Mucosa of stomach (tissue), 1 donor: ENCODE data around the gene MRPL10.

ENCODE experiments used
- H3K27me3 ChIP-seq: one replicate; pipeline ENCODE4 v1.7.0; 2013; ENCODE audit warnings: mild to moderate bottlenecking, low read length; ENCODE audit not compliant: control insufficient read depth, insufficient read depth
- H3K36me3 ChIP-seq: one replicate; pipeline ENCODE4 v1.7.0; 2013; ENCODE audit warnings: low read length; ENCODE audit not compliant: control insufficient read depth, insufficient read depth
- H3K4me1 ChIP-seq: one replicate; pipeline ENCODE4 v1.7.0; 2013; ENCODE audit warnings: mild to moderate bottlenecking, low read length; ENCODE audit not compliant: control insufficient read depth, insufficient read depth
- H3K4me3 ChIP-seq: one replicate; pipeline ENCODE4 v1.7.0; 2013; ENCODE audit warnings: low read length
- H3K9ac ChIP-seq: one replicate; pipeline ENCODE4 v1.7.0; 2013; ENCODE audit warnings: mild to moderate bottlenecking, low read length, moderate library complexity
- H3K9me3 ChIP-seq: one replicate; pipeline ENCODE4 v1.7.0; 2013; ENCODE audit warnings: mild to moderate bottlenecking, low read length, moderate library complexity; ENCODE audit not compliant: control insufficient read depth
- donor health status: Pancreatic carcinoma.

MRPL10 gene

DNA sequence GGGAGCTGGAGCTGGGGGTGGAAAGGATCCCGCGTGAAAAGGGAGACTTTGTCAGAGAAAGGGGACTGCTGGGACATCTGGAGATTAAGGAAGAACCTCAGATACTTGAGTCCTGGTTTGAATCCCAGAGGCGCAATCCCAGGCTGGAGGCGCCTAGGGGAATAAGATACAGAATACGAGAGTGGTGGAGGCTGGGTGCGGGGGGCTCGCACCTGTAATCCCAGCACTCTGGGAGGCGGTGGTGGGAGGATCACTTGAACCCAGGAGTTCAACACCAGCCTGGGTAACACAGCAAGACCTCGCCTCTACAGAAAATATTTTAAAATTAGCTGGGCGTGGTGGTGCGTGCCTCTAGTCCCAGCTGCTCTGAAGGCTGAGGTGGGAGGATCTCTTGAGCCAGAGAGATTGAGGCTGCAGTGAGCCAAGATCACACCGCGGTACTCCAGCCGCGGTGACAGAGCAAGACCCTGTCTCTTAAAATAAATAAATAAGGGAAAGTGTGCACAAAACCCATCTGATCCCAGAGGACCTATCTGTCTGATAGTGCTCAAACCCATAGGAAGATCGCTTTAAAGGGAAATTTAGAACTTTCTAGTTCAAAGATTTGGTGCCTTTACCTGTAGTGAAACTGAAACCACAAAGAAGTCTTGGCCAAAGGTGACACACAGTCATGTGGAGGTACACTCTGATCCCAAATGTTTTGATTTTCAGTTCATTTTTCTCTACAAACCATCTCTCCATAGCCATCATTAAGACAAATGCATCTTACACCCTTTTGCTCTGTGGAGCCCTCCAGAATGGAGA, 10.3 kb upstream of the MRPL10 start:
- H3K36me3 ChIP-seq, result no peaks in the 10 kb centered on the region
- peak overlapping the region; percentile 93 for H3K9ac ChIP-seq
- H3K27me3 ChIP-seq, result peaks cover 10% of the 10 kb centered on the region
- H3K4me3 ChIP-seq, result peak overlapping the region; percentile 96
- H3K4me1 ChIP-seq, result peaks cover 37% of the 10 kb centered on the region
- no peaks in the 10 kb centered on the region for H3K9me3 ChIP-seq

- peaks cover 37% of the 10 kb centered on the region for H3K4me1 ChIP-seq
- no peaks in the 10 kb centered on the region for H3K36me3 ChIP-seq
Observed at GRCh38 chr17:47840742-47841487, 9.6 kb upstream of the MRPL10 start, which contains the start of gene SCRN2. Gene SCRN2, minus strand, starts transcription at chr17:47841273. Its CDS starts 430 bp downstream, at chr17:47840843.

GRCh38 chr17:47840001-47840741, 8.8 kb upstream of the MRPL10 start:
- H3K9ac ChIP-seq, result peak overlapping the region; percentile 93
- H3K4me3 ChIP-seq, result peak overlapping the region; percentile 96
- no peaks in the 10 kb centered on the region for H3K9me3 ChIP-seq
- H3K4me1 ChIP-seq, result peaks cover 37% of the 10 kb centered on the region
- no peaks in the 10 kb centered on the region for H3K27me3 ChIP-seq
- no peaks in the 10 kb centered on the region for H3K36me3 ChIP-seq

More at GRCh38 chr17:47840742-47841487, 9.6 kb upstream of the MRPL10 start, which contains the start of gene SCRN2:
- Histone ChIP-seq H3K9me3 (no peaks in the 10 kb centered on the region), H3K9ac (peak within 1 kb of the TSS; percentile 93), H3K27me3 (peaks cover 2% of the 10 kb centered on the region), H3K4me3 (peak within 1 kb of the TSS; percentile 96)

GRCh38 chr17:47839071-47839470, 7.7 kb upstream of the MRPL10 start:
- Histone ChIP-seq H3K4me3 (no peak overlapping the region), H3K36me3 (no peaks in the 10 kb centered on the region), H3K4me1 (peaks cover 37% of the 10 kb centered on the region), H3K27me3 (no peaks in the 10 kb centered on the region), H3K9ac (no peak overlapping the region), H3K9me3 (no peaks in the 10 kb centered on the region)

GRCh38 chr17:47838636-47839035, 7.3 kb upstream of the MRPL10 start:
- H3K36me3 ChIP-seq, result no peaks in the 10 kb centered on the region
- no peaks in the 10 kb centered on the region for H3K27me3 ChIP-seq
- peaks cover 37% of the 10 kb centered on the region for H3K4me1 ChIP-seq
- H3K9me3 ChIP-seq, result no peaks in the 10 kb centered on the region
- no peak overlapping the region for H3K4me3 ChIP-seq
- H3K9ac ChIP-seq, result no peak overlapping the region

DNA sequence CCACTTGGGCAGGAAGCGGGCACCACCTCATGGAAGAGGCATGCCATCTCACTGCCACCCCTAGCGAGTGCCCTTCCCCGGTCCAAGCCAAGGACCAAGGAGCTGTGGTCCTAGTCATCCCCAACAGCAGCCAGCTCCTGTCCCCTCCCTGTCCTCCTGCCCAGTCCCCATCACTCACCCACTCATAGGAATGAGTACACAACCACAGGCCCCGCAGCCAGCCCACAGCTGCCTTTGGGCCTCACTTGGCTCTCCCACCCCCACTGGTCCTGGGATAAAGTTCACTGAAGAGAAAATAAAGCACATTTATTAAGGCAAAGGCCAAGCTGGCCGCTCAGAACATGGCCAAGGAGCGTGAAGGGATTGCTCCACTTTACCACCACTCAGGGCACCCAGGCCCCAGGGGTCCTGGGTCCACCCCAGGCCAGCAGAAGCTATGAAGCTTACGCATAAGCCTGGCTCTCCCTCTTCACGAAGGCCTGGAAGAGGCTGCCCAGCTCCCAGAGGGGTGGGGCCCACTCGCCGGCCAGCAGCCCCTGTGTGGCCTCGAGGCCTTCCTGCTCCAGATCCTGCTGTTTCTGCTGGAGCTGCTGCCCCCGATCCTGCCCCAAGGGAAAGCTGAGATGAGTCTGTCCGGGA, 6.2 kb upstream of the MRPL10 start:
- no peak overlapping the region for H3K4me3 ChIP-seq
- H3K4me1 ChIP-seq, result peaks cover 26% of the 10 kb centered on the region
- H3K9ac ChIP-seq, result no peak overlapping the region

GRCh38 chr17:47836601-47837000, 5.3 kb upstream of the MRPL10 start:
- Histone ChIP-seq H3K4me1 (peaks cover 22% of the 10 kb centered on the region), H3K27me3 (no peaks in the 10 kb centered on the region), H3K9me3 (no peaks in the 10 kb centered on the region), H3K4me3 (no peak overlapping the region), H3K36me3 (no peaks in the 10 kb centered on the region), H3K9ac (no peak overlapping the region)

More for the DNA sequence above, 6.2 kb upstream of the MRPL10 start:
- H3K27me3 ChIP-seq, result no peaks in the 10 kb centered on the region
- H3K9me3 ChIP-seq, result no peaks in the 10 kb centered on the region
- no peaks in the 10 kb centered on the region for H3K36me3 ChIP-seq

DNA sequence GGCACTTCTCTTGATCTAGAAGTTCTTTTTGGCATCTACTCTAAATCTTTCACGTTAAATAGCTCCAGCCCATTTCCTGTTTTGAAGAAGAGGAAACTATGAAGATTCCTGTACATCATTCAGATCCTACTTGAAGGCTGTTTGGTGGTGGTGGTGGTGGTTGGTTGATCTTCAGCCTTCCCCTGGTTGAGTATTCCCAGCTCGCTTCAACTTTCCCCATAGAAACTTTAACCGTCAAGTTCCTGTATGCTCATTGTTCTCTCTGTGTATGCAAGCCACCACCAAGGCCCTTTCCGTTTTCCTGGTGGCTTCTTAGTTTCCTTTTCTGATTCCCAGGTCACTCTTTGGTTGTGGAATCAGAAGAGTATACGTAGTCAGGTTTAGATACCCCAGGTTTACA, 3.4 kb upstream of the MRPL10 start:
- H3K27me3 ChIP-seq, result no peaks in the 10 kb centered on the region
- H3K9me3 ChIP-seq, result no peaks in the 10 kb centered on the region
- peaks cover 21% of the 10 kb centered on the region for H3K4me1 ChIP-seq
- no peaks in the 10 kb centered on the region for H3K36me3 ChIP-seq
- H3K4me3 ChIP-seq, result no peak overlapping the region
- no peak overlapping the region for H3K9ac ChIP-seq

- H3K9ac ChIP-seq, result no peak overlapping the region
- H3K4me1 ChIP-seq, result peaks cover 16% of the 10 kb centered on the region
- H3K27me3 ChIP-seq, result no peaks in the 10 kb centered on the region
- peak overlapping the region; percentile 85 for H3K4me3 ChIP-seq
- H3K36me3 ChIP-seq, result peaks cover 9% of the 10 kb centered on the region
- H3K9me3 ChIP-seq, result no peaks in the 10 kb centered on the region
Observed at GRCh38 chr17:47831934-47832327, 590 bp upstream of the MRPL10 start.

GRCh38 chr17:47830396-47831002, 842 bp downstream of the MRPL10 start:
- H3K27me3 ChIP-seq, result no peaks in the 10 kb centered on the region
- H3K4me3 ChIP-seq, result peak overlapping the region; percentile 85
- H3K9me3 ChIP-seq, result no peaks in the 10 kb centered on the region
- H3K4me1 ChIP-seq, result peaks cover 16% of the 10 kb centered on the region
- peak overlapping the region; percentile 81 for H3K9ac ChIP-seq
- H3K36me3 ChIP-seq, result peaks cover 10% of the 10 kb centered on the region

DNA sequence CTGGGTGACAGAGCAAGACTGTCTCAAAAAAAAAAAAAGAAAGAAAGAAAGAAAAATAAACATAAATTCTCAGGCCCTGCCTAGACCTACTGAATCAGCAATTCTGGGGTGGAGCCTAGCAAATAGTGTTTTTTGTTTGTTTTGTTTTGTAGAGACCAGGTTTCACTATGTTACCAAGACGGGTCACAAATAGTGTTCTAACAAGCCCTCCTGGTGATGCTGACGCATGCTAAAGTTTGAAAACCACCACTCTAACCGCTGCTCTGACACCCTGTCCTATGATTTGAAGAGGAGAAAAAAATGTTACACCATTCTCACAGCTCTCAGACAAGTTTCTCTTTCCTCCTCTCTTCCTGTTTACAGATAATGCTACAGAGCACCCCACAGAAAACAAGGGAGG, 1.5 kb downstream of the MRPL10 start:
- no peak overlapping the region for H3K4me3 ChIP-seq
- H3K36me3 ChIP-seq, result peaks cover 10% of the 10 kb centered on the region
- H3K9ac ChIP-seq, result no peak overlapping the region

More for the DNA sequence above, 1.5 kb downstream of the MRPL10 start:
- Histone ChIP-seq H3K9me3 (no peaks in the 10 kb centered on the region), H3K4me1 (peaks cover 16% of the 10 kb centered on the region), H3K27me3 (no peaks in the 10 kb centered on the region)
